Cardiac septum (tissue), 1 donor: ENCODE results near the gene C10orf71. TPM values are rescaled to one million over a fixed set of nuclear protein-coding genes. Genes with fewer than 3 reads are reported as not detected.

Experiments
- DNase-seq: peaks from one replicate; pipeline ENCODE4 v3.0.0-alpha.2; 2020; ENCODE audit warnings: low spot score
- intact Hi-C: fragments of 100-400 bp; cut with DNase I; formaldehyde crosslinking; loops from one replicate; pipeline ENCODE4 v1.14.0; 2022
- total RNA-seq: library from RNA; stranded (reverse); fragmentation: NEBNext Ultra II Directional; extraction: Animal tissue kit (Norgen Biotek cat#: 25700); gene quantifications from one replicate; pipeline ENCODE4 v1.2.1, GENCODE V29; 2021
- donor health status: DM: no; HTN: no; CAD: no.

C10orf71 gene
- total RNA-seq, 1 donor from 2014 or later, result 163 TPM

- peak; percentile 62 for DNase-seq
- intact Hi-C loops, result no loop called here
Observed at GRCh38 chr10:49308881-49309280, 9.9 kb downstream of the C10orf71 start.

DNA sequence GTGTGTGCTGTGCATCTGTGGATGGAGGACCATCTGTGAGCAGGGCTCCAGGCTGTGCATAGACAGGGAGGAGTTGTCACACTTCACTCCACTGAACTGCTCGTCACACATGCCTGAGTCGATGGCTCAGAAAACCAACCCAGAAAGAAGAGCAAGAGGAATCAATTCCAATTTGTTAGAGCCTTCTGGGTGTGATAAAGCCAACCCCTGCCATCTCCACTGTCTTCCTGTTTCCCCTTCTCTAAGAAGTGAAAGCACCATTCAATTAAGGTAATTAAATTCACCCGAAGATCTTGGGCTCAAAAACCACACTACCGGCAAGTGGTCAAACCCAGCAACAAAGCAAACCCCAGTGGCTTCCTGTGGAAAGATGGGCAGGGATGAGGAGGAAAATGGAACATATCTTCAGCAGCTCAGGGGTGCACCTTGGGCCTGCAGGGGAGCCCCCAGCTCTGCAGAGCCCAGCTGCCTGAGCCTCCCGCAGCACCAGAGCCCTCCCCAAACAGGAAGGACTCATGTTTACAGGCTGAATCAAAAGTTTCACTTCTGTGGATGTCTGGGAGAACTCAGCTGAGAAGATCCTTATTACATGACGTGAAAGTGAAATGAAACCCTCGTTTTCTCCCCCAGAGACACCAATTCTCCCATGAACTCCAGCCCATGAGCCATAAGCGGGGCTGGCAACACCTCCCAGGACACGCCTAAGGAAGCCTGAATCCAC lies 10.9 kb downstream of the C10orf71 start:
- intact Hi-C loops, result no loop called here
- no peak for DNase-seq

GRCh38 chr10:49310460-49310859 lies 11.5 kb downstream of the C10orf71 start:
- no peak for DNase-seq
- intact Hi-C loops, result no loop called here

- intact Hi-C loops, result no loop called here
- DNase-seq, result peak; percentile 60
Observed at GRCh38 chr10:49310901-49311554, 12.1 kb downstream of the C10orf71 start.

DNA sequence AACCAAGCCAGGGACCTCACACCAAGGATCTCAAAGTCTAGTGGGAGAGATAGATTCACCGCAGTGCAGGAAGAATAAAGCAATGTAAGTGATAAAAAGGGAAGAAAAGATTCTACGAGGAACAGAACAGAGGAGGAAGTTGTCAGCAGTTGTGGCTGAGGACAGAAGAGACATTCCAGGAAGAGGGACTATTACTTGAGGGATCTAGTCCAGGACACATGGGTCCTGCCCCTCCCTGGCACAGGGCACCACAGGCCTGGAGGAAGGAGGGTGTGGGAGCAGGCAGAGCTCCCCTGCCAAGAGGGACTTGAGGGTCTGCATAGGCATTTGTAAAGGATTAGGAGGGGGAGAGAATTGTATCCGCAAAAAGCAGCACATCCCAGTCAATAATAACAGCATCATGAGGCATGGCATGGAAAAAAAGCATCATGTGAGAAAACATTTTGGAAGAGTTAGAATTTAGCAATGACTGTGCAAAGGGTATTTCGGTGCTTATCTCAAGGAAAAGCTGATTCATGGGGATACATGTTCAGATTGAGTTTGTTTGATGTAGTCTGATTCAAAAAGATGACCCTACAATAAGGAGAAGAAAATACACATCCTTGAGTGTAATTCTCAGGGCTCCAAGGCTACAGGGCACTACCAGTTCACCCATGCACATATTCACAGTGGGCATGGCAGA lies 12.7 kb downstream of the C10orf71 start:
- DNase-seq, result no peak
- intact Hi-C loops, result no loop called here

- intact Hi-C loops, result no loop called here
- DNase-seq, result peak; percentile 51
Observed at GRCh38 chr10:49312246-49312869, 13.4 kb downstream of the C10orf71 start.

DNA sequence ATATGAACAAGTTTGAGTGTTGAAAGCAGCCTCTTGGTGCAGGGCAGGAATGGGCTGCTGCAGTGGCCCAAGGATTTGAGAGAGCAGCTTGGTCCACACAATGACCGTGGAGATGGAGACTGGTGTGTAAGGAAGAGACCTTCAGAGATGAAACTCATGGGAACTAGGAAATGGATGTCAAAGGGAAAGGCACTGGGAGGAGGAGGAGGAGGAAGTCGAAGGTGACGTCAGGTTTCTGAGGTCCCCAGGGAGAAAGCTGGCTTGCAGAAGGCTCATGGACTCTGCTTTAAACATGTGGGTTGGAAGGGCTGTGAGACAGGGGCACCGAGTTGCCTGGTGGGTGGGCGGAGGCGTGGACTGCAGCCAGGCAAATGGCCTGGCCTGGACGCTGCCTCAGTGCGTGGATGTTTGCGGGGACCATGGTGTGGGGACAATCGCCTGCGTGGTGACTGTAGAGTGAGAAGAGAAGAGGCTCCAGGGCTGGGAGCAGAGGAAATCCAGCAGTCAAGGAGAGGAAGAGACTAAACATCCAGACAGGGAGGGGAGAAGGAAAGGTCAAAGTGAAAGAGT lies 14.6 kb downstream of the C10orf71 start:
- peak; percentile 65 for DNase-seq
- intact Hi-C loops, result no loop called here

GRCh38 chr10:49314806-49315205 lies 15.8 kb downstream of the C10orf71 start:
- DNase-seq, result peak; percentile 2
- intact Hi-C loops, result no loop called here

DNA sequence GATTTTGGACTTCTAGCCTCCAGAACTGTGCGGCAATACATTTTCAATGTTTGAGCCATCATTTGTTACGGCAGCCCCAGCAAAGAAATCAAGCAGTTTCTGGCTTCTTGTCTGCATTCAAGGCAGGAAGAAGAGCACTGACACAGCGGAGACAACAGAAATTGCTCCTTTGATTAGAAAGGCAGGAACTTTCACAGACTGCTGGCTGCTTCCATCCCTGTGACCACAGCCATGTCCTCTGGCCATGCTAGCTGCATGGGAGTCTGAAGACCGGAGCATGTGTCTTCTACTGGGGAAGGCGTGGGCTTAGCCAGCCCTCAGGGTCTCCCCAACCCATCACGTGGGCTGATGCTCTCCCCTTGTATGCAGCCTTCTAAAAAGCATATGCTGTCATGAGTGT lies 19.1 kb downstream of the C10orf71 start:
- intact Hi-C loops, result no loop called here
- peak; percentile 7 for DNase-seq

- intact Hi-C loops, result no loop called here
- DNase-seq, result peak; percentile 74
Observed at GRCh38 chr10:49318755-49319154, 19.8 kb downstream of the C10orf71 start.

- intact Hi-C loops, result no loop called here
- DNase-seq, result no peak
Observed at GRCh38 chr10:49319206-49319605, 20.2 kb downstream of the C10orf71 start.

- DNase-seq, result peak; percentile 59
- intact Hi-C loops, result no loop called here
Observed at GRCh38 chr10:49320191-49320590, 21.2 kb downstream of the C10orf71 start.

DNA sequence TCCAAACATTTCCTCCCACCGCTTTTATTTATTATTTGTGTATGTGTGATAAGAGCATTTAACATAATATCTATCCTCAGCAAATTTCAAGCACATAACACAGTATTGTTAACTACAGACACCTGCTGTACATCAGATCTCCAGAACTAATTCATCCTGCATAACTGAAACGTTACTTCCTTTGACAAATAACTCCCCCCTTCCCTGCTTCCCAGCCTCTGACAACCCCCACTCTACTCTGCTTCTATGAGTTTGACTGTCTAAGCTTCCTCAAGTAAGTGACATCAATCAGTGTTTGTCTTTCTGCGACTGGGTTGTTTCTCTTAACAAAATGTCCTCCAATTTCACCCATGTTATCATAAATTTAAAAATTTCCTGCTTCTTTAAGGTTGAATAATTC lies 22.1 kb downstream of the C10orf71 start:
- intact Hi-C loops, result no loop called here
- no peak for DNase-seq

- peak; percentile 36 for DNase-seq
- intact Hi-C loops, result no loop called here
Observed at GRCh38 chr10:49322371-49323170, 23.6 kb downstream of the C10orf71 start.

GRCh38 chr10:49323171-49323895 lies 24.4 kb downstream of the C10orf71 start:
- peak; percentile 78 for DNase-seq
- intact Hi-C loops, result no loop called here

GRCh38 chr10:49323896-49324270 lies 24.9 kb downstream of the C10orf71 start:
- intact Hi-C loops, result no loop called here
- DNase-seq, result peak; percentile 53

DNA sequence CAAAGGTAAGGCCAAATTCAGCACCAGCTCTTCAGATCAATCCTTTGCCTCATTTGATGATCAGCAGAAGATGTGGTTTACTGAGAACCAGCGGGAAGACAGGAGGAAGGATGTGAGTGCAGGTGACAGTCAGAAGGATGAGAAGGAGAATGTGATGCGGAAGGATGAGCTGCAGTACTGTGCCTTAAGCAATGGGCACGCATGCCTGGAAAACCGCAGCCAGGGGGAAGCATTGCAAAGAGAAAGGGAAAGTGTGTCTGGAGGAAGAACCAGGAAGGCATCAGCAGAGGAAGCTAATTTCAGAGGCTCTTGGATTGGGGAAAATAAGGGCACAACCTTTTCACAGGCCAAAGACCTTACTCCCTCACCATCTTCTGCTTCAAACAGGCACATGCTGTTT lies 25.7 kb downstream of the C10orf71 start:
- peak; percentile 63 for DNase-seq
- intact Hi-C loops, result no loop called here

DNA sequence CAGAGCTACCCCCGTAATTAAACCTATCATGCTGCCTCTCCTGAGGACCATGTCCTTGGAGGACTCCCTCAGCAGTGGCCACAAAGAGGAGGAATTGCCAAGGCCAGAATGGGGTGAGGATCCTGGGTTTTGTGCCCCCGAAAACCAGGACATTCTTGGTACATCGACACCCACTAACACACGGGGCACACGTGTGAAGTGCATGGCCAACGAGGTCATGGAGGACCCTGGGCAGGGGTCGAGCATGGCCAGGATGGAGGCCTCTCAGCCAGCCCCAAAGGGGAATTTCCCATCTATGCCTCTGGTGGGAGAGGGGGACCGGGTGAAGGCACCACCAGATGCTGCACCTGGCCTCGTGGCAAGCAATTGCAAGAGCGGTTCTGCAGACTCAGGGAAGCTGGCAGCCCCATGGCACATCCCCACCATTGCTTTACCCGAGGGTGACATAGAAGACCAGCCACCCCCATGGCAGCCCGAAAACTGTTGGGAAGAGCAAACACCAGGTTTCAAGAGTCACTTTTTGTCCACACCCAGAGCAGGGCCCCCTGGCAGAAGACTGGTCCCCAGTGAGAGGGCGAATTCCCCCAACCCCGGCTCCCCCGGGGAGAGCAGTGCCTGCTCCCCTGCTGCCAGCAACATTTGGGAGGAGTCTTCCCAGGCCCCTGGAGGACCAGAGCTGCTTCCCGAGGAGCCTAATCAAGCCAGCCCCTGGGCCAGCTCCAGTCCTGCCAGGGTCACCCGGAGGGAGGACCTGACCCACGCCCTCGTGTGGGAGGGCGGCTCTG lies 26.4 kb downstream of the C10orf71 start:
- intact Hi-C loops, result no loop called here
- peak; percentile 66 for DNase-seq
